ENCODE results near the gene PEX10. TPM values are rescaled to one million over a fixed set of nuclear protein-coding genes. Genes with fewer than 3 reads are reported as not detected.
A peak's percentile ranks its signal among the peaks of the same experiment; 100 is the strongest.

Gene PEX10
- total RNA-seq, 4 donors from 2014 or later: 20.8 to 33.3 (median 23.9) TPM

- no peak for ATAC-seq (ENCODE audit: low FRiP score)
- DNase-seq (ENCODE audit: low spot score): no peak
- TF ChIP-seq CTCF (IDR thresholded peaks at IDR 0.05): no peak
Observed at GRCh38 chr1:2416403-2416802, 4.0 kb upstream of the PEX10 start.

GRCh38 chr1:2415801-2416208 lies 3.4 kb upstream of the PEX10 start:
- no peak for TF ChIP-seq CTCF (IDR thresholded peaks at IDR 0.05)
- no peak for DNase-seq (ENCODE audit: low spot score)
- ATAC-seq (ENCODE audit: low FRiP score): no peak

GRCh38 chr1:2415337-2415736 lies 3.0 kb upstream of the PEX10 start:
- DNase-seq (ENCODE audit: low spot score) (no peak), ATAC-seq (ENCODE audit: low FRiP score) (no peak)
- no peak for TF ChIP-seq CTCF (IDR thresholded peaks at IDR 0.05)

GRCh38 chr1:2414297-2414958 lies 2.1 kb upstream of the PEX10 start:
- no peak for ATAC-seq (ENCODE audit: low FRiP score)
- TF ChIP-seq CTCF (IDR thresholded peaks at IDR 0.05): peak in 1 of 3 donors; percentile 88

GRCh38 chr1:2413495-2414296 lies 1.3 kb upstream of the PEX10 start:
- no peak for ATAC-seq (ENCODE audit: low FRiP score)
- DNase-seq (ENCODE audit: low spot score): no peak
- no peak for TF ChIP-seq CTCF (IDR thresholded peaks at IDR 0.05)

More at GRCh38 chr1:2414297-2414958, 2.1 kb upstream of the PEX10 start:
- DNase-seq (ENCODE audit: low spot score): peak; percentile 53

- DNase-seq (ENCODE audit: low spot score) (no peak), ATAC-seq (ENCODE audit: low FRiP score) (peak; percentile 47)
- no peak for TF ChIP-seq CTCF (IDR thresholded peaks at IDR 0.05)
Observed at GRCh38 chr1:2412773-2413494, 570 bp upstream of the PEX10 start.

All from omental fat pad (tissue), 4 donors.